Activated naive CD4-positive, alpha-beta T cell treated with Interleukin-2 at 50 U/mL for 16 hours (primary cell): ENCODE results near the gene CCDC27.

Source experiments
- DNase-seq: peaks from one replicate; pipeline ENCODE4 v3.0.0-alpha.2; 2020

The CCDC27 gene

GRCh38 chr1:3718764-3719163, 33.5 kb upstream of the CCDC27 start:
- DNase-seq = no peak

- DNase-seq = no peak
These were observed 30.2 kb upstream of the CCDC27 start for GRCh38 chr1:3721955-3722465.

DNA sequence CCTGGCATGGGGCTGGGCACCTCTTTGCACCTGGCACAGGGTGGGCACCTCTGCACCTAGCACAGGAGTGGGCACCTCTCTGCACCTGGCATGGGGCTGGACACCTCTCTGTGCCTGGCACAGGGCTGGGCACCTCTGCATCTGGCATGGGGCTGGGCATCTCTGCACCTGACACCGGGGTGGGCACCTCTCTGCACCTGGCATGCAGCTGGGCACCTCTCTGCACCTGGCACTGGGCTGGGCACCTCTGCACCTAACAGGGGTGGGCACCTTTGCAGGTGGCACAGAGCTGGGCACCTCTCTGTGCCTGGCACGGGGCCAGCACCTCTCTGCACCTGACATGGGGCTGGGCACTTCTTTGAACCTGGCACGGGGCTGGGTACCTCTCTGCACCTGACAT, 29.4 kb upstream of the CCDC27 start:
- no peak for DNase-seq

DNA sequence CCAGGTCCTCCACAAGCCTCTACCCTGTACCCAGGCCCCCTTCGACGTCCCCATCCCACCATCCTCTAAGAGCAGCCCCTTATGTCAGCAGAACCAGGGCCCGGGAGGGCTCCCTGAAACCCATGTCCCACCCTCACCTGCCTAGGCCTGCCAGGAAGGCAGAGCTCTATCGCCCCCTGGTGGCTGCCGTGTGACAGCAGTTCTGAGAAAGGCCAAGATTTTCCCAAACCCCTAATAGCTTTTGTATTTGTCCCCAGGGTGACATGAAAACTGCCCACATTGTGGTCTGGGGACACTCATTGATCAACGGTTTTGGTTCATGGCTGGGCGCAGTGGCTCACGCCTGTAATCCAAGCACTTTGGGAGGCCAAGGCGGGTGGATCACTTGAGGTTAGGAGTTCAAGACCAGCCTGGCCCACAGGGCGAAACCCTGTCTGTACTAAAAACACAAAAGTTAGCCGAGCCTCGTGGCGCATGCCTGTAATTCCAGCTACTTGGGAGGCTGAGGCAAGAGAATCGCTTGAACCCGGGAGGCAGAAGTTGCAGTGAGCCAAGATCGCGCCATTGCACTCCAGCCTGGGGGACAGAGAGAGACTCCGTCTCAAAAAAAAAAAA, 27.7 kb upstream of the CCDC27 start:
- peak; percentile 77 for DNase-seq

- no peak for DNase-seq
These were observed 26.9 kb upstream of the CCDC27 start for GRCh38 chr1:3725366-3725765.

GRCh38 chr1:3727042-3727824, 25.0 kb upstream of the CCDC27 start:
- DNase-seq = peak; percentile 19

- no peak for DNase-seq
These were observed 24.1 kb upstream of the CCDC27 start for GRCh38 chr1:3727825-3728776.

GRCh38 chr1:3729594-3730542, 22.4 kb upstream of the CCDC27 start:
- DNase-seq = no peak

- DNase-seq = no peak
These were observed 21.6 kb upstream of the CCDC27 start for GRCh38 chr1:3730543-3731247.

- no peak for DNase-seq
These were observed 20.4 kb upstream of the CCDC27 start for GRCh38 chr1:3731583-3732433.

DNA sequence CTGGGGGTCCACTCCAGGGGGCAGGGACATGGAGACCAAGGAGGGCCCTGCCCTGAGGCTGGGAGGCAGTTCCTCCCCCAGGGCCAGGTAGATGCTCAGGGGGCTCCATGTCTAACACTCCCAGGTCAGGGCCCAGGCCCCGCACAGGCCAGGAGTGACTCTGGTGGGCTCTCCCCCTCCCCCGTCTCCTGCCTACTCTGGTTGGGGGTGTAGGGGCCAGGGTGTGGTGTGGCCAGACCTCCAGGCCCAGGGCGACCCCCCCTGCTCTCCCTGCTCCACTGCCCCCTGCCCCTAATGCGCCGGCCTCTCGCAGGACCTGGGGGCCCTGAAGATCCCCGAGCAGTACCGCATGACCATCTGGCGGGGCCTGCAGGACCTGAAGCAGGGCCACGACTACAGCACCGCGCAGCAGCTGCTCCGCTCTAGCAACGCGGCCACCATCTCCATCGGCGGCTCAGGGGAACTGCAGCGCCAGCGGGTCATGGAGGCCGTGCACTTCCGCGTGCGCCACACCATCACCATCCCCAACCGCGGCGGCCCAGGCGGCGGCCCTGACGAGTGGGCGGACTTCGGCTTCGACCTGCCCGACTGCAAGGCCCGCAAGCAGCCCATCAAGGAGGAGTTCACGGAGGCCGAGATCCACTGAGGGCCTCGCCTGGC, 19.7 kb upstream of the CCDC27 start:
- no peak for DNase-seq

DNA sequence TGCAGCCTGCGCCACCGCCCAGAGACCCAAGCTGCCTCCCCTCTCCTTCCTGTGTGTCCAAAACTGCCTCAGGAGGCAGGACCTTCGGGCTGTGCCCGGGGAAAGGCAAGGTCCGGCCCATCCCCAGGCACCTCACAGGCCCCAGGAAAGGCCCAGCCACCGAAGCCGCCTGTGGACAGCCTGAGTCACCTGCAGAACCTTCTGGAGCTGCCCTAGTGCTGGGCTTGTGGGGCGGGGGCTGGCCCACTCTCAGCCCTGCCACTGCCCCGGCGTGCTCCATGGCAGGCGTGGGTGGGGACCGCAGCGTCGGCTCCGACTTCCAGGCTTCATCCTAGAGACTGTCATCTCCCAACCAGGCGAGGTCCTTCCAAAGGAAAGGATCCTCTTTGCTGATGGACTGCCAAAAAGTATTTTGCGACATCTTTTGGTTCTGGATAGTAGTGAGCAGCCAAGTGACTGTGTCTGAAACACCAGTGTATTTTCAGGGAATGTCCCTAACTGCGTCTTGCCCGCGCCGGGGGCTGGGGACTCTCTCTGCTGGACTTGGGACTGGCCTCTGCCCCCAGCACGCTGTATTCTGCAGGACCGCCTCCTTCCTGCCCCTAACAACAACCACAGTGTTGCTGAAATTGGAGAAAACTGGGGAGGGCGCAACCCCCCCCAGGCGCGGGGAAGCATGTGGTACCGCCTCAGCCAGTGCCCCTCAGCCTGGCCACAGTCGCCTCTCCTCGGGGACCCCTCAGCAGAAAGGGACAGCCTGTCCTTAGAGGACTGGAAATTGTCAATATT, 19.0 kb upstream of the CCDC27 start:
- no peak for DNase-seq

DNA sequence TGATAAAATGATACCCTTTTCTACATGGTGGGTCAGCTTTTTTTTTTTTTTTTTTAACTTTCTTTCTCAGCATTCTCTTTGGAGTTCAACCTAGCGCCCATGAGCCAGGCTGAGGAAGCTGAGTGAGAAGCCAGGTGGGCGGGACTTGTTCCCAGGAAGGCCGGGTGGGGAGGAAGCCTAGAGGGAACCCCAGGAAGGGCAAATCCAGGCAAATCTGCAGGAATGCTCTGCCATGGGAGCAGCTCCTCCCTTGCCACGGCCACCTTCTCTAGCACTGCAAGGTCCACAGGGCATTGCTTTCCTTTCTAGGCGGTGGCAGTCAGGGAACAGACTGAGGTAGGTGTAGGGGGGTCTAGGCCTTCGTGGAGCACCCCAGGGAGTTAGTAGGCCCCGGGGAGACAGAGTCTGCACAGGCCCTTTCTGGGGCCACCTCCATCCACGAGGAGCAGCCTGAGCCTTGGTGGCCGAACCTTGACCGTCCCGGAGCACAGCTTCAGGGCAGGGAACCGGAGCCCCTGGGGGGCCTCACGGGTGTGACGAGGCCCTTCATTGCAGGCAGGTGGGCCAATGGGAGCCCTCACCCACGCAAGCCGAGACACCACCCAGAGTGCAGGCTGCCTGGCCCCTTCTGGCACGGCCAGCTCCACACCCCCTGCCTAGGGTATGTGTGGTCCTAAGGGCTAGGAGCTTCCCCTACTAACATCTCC, 18.2 kb upstream of the CCDC27 start:
- DNase-seq = no peak

DNA sequence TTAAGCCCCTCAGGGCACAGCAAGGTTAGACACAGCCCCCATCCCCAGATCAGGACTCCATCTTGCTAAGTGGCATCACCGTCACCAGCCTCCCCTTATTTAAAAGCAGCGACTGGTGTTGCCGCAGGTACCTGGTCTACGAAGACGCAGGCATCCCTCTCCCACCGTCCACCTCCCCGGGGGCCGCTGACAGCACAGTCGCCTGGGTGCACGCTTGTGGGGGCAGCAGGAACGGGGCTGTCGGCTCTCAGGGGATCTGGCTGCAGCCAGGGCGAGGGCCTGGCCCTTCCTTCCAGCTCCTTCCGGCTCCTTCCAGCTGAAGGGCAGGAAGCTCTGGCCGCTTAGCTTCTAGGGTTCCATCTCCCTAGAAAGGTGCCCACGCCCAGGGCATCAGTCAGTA, 17.6 kb upstream of the CCDC27 start:
- no peak for DNase-seq

DNA sequence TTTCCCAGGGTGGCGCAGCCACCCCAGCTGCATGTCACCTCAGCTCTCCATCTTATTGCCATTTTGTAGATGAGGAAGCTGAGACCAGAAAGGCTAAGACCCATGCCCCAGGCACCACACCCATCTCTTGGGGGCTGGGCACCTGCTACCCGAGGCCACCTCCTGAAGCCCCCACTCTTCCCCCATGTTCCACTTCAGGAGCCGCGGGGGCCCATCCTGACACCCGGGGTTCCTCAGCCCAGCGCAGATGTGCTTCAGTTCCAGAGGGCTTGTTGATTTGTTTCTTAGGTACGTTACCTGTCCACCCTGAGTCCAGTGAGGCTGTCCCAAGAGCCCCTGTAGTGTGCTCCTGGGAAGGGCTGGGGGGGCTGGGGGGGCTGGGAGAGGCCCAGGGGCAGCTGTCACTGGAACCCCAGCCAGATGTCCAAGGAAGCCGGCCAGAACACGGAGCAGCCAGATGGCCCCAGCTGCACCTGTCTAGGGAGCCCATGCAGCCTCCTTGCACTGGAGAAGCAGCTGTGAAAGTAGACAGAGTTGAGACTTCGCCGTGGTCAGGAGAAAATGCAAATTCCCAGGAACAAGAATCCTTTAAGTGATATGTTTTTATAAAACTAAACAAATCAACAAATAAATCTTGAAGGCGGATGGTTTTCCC, 17.1 kb upstream of the CCDC27 start:
- no peak for DNase-seq

DNA sequence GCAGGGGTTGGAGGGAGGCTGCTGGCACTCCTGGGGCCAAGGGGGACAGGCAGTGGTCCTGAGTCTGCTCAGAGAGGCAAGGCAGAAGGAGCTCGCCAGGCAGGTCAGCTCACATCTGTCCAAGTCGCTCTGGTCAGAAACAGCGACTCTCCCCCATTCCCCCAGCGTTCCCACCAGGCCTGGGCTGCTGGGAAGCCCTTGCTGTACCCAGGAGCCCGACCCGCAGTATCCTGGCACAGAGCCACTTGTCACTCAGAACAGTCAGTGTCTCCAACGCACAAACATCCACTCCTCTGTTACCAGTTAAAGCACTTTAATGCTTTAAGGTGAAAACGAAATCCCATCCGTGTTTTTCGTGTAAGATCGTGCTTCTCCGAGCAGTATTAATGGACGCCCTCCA, 16.6 kb upstream of the CCDC27 start:
- no peak for DNase-seq

DNA sequence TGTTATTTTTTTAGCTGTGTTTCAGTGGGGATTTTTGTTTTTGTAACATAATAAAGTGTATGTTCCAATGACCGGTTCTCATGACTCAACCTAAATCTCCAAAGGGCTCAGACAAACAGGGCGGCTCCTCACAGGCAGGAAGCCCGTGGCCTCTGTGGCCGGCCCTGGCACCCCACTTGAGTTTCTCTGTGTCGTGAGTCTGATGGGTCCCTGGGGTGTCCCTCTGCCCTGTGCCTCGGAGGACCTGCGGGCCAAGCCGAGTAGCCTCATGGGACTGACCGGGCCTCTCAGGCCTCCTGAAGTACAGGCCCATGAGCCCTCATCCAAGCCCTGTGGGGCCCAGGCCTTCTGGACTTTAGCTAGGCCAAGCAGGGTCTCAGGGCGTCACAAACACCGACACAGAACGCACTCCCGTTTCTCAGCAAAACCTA, 16.1 kb upstream of the CCDC27 start:
- no peak for DNase-seq

DNA sequence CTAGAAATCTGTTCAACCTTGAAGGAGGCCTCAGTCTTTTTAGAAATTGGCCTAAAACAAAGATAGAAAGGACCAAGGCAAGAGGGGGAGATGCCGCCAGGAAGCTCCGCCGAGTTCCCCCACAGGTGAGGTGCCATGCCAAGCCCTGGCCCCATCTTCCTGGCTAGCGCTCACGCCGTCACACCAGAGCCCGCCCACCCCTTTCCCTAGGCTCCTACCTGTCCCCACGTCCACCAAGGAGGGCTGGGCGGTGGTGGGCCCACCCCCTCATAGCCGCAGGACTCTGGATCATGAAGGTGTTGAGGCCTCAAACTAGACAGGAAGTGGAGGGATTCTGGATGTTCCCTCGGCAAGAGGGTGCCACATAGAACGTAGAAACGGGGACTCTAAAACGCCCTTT, 15.5 kb upstream of the CCDC27 start:
- DNase-seq = no peak
